SK-N-SH (cell line): ENCODE measurements around the gene SYT11.

Experiments used
- JUND ChIP-seq: IDR thresholded peaks from 2 replicates; pipeline ENCODE4 v1.4.0; 2012
- TEAD4 ChIP-seq: IDR thresholded peaks from 2 replicates; pipeline ENCODE4 v1.4.0; 2012; ENCODE audit warnings: mild to moderate bottlenecking, borderline replicate concordance; ENCODE audit not compliant: insufficient read depth
- TF ChIP-seq, protein P1 (sequence below): fragments of 200-600 bp; sonication (generic); IDR thresholded peaks from 2 replicates; pipeline ENCODE4 v1.6.1; 2017; ENCODE audit warnings: antibody characterized with exemption, mild to moderate bottlenecking, moderate library complexity

DNA sequence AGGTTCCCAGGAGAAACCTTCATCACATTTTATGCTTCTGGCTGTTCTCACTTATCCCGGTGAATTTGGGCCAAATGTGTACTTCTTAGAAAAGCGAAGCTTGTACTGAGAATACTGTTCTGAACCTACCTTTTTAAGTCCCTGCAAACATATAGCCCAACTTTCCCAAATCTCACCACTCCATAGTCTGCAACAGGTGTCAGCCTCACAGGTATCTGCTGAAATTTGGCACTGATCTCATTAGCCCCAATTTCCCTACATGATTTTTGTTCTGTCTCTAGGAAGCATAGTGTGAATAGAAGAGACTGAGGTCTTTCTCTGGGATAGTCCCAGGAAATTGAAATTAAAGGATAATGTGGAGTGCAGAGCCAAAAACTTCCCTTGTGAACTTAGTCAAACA lies 40.3 kb downstream of the SYT11 start:
- TF ChIP-seq TEAD4 (no peak), JUND (no peak)
- TF ChIP-seq, protein P1, sequence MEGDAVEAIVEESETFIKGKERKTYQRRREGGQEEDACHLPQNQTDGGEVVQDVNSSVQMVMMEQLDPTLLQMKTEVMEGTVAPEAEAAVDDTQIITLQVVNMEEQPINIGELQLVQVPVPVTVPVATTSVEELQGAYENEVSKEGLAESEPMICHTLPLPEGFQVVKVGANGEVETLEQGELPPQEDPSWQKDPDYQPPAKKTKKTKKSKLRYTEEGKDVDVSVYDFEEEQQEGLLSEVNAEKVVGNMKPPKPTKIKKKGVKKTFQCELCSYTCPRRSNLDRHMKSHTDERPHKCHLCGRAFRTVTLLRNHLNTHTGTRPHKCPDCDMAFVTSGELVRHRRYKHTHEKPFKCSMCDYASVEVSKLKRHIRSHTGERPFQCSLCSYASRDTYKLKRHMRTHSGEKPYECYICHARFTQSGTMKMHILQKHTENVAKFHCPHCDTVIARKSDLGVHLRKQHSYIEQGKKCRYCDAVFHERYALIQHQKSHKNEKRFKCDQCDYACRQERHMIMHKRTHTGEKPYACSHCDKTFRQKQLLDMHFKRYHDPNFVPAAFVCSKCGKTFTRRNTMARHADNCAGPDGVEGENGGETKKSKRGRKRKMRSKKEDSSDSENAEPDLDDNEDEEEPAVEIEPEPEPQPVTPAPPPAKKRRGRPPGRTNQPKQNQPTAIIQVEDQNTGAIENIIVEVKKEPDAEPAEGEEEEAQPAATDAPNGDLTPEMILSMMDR: no peak
